Measurements from ENCODE around the gene KCNG3.

Gene KCNG3

GRCh38 chr2:42493468-42494354, at the start of gene KCNG3:
TSS of gene KCNG3 (minus strand) at chr2:42493982. CDS start at chr2:42493501, 481 bp downstream.
- peak; percentile 73 for DNase-seq

- no peak for DNase-seq
These were observed 49.1 kb upstream of the KCNG3 start for GRCh38 chr2:42542871-42543270.

GRCh38 chr2:42537493-42537892, 43.7 kb upstream of the KCNG3 start:
- no peak for DNase-seq

GRCh38 chr2:42532397-42532796, 38.6 kb upstream of the KCNG3 start:
- no peak for DNase-seq

- no peak for DNase-seq
These were observed 29.6 kb upstream of the KCNG3 start for GRCh38 chr2:42523341-42523740.

- no peak for DNase-seq
These were observed 28.3 kb upstream of the KCNG3 start for GRCh38 chr2:42522035-42522434.

- DNase-seq: no peak
These were observed 25.8 kb upstream of the KCNG3 start for GRCh38 chr2:42519624-42520023.

GRCh38 chr2:42516418-42516901, 22.7 kb upstream of the KCNG3 start:
- no peak for DNase-seq

- no peak for DNase-seq
These were observed 19.6 kb upstream of the KCNG3 start for GRCh38 chr2:42513252-42513918.

GRCh38 chr2:42510608-42511243, 16.9 kb upstream of the KCNG3 start:
- no peak for DNase-seq

GRCh38 chr2:42510191-42510590, 16.4 kb upstream of the KCNG3 start:
- DNase-seq: no peak

- DNase-seq: no peak
These were observed 10.8 kb upstream of the KCNG3 start for GRCh38 chr2:42504364-42505230.

- no peak for DNase-seq
These were observed 9.5 kb upstream of the KCNG3 start for GRCh38 chr2:42503291-42503690.

- DNase-seq: no peak
These were observed 4.7 kb upstream of the KCNG3 start for GRCh38 chr2:42498497-42498896.

- no peak for DNase-seq
These were observed 1.8 kb upstream of the KCNG3 start for GRCh38 chr2:42495611-42496010.

- DNase-seq: no peak
These were observed 1.4 kb upstream of the KCNG3 start for GRCh38 chr2:42495234-42495581.

- peak; percentile 80 for DNase-seq
These were observed 812 bp upstream of the KCNG3 start for GRCh38 chr2:42494355-42495233.

GRCh38 chr2:42492691-42493467, 903 bp downstream of the KCNG3 start:
- peak; percentile 22 for DNase-seq

GRCh38 chr2:42488297-42488696, 5.5 kb downstream of the KCNG3 start:
- DNase-seq: no peak

GRCh38 chr2:42486145-42486906, 7.5 kb downstream of the KCNG3 start:
- no peak for DNase-seq

Data from right hindlimb (tissue), 1 donor.